SU-DHL-6 (cell line): Measurements from ENCODE around the gene REC114.

ENCODE experiments used
- H2AFZ ChIP-seq: fragments of 200-600 bp; sonication (generic); 2 replicates; pipeline ENCODE4 v1.6.1; 2014; ENCODE audit warnings: low read depth, mild to moderate bottlenecking, moderate library complexity, mixed read lengths, antibody characterized with exemption, low read length; ENCODE audit not compliant: severe bottlenecking
- H3F3A ChIP-seq: fragments of 200-600 bp; shearing (Covaris generic); 2 replicates; pipeline ENCODE4 v1.6.0; 2016; ENCODE audit warnings: antibody characterized with exemption, mild to moderate bottlenecking; ENCODE audit not compliant: insufficient read depth
- H3K27ac ChIP-seq: fragments of 200-600 bp; sonication (generic); 2 replicates; pipeline ENCODE4 v1.5.1; 2016; ENCODE audit warnings: low read depth, mild to moderate bottlenecking, low read length, moderate library complexity, mixed read lengths
- H3K27me3 ChIP-seq: fragments of 200-600 bp; sonication (generic), shearing (Covaris generic); 2 replicates; pipeline ENCODE4 v1.6.0; 2014; ENCODE audit warnings: mild to moderate bottlenecking, low read length
- H3K36me3 ChIP-seq: fragments of 200-600 bp; sonication (generic); 2 replicates; pipeline ENCODE4 v1.6.1; 2014; ENCODE audit warnings: mild to moderate bottlenecking, low read length, mixed read lengths
- H3K4me2 ChIP-seq: fragments of 300-600, 200-600 bp; shearing (Covaris generic), sonication (generic); 2 replicates; pipeline ENCODE4 v1.6.0; 2014; ENCODE audit warnings: low read length, low read depth, mild to moderate bottlenecking; ENCODE audit not compliant: poor library complexity, severe bottlenecking
- H3K4me3 ChIP-seq: fragments of 200-600 bp; sonication (generic); 2 replicates; pipeline ENCODE4 v1.5.1; 2014; ENCODE audit warnings: antibody characterized with exemption, low read length, mild to moderate bottlenecking, mixed read lengths; ENCODE audit not compliant: insufficient read depth, poor library complexity, severe bottlenecking
- H3K79me2 ChIP-seq: fragments of 200-600 bp; sonication (generic); 2 replicates; pipeline ENCODE4 v1.6.1; 2014; ENCODE audit warnings: mild to moderate bottlenecking, low read length, moderate library complexity; ENCODE audit not compliant: insufficient read depth
- H3K9ac ChIP-seq: fragments of 200-600 bp; sonication (generic); 2 replicates; pipeline ENCODE4 v1.7.0; 2014; ENCODE audit warnings: mild to moderate bottlenecking, low read length
- H3K9me2 ChIP-seq: fragments of 200-600 bp; sonication (generic); replicated peaks from 2 replicates; pipeline ENCODE4 v1.6.1; 2014; ENCODE audit warnings: low read length; ENCODE audit not compliant: insufficient read depth
- H3K9me3 ChIP-seq: fragments of 200-600 bp; sonication (generic); 2 replicates; pipeline ENCODE4 v1.6.1; 2014; ENCODE audit warnings: low read length, mixed read lengths; ENCODE audit not compliant: insufficient read depth
- H4K20me1 ChIP-seq: fragments of 200-600 bp; sonication (generic); 2 replicates; pipeline ENCODE4 v1.6.1; 2014; ENCODE audit warnings: low read depth, mild to moderate bottlenecking, antibody characterized with exemption, low read length, moderate library complexity, mixed read lengths
- EZH2phosphoT487 ChIP-seq: fragments of 200-600 bp; sonication (generic), shearing (Covaris generic); conservative IDR thresholded peaks from 2 replicates; pipeline ENCODE4 v1.6.1; 2018; ENCODE audit warnings: mild to moderate bottlenecking, antibody characterized with exemption, low read length, moderate library complexity, mixed read lengths
- TF ChIP-seq, protein P1 (sequence below): fragments of 200-600 bp; sonication (generic); IDR thresholded peaks from one replicate; pipeline ENCODE4 v1.5.1; 2017; ENCODE audit warnings: antibody characterized with exemption, mild to moderate bottlenecking, low read length, moderate library complexity; ENCODE audit not compliant: insufficient read depth, poor library complexity, severe bottlenecking

REC114 gene

DNA sequence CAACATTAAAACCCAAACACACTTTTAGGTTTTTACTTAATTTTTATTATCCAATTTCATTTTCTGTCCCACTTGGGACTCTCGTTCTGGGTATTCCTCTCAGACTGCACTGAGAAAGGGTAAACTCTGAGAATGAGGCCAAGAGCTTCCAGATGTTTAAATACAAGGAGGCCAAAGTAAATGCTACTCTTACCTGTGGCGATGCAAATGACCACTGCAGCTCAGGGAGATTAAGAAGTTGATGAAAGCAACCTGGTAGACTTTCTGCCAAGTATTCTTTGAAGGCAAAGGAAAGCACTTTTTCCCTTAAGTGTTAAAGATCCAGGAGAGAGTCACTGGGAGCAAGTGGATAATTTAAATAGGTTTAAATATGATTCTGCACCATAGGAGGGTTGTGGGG lies 151.1 kb downstream of the REC114 start:
- Histone ChIP-seq H4K20me1 (0 out of 2 replicates have a peak, but pooled peaks cover 3% of the 10 kb centered on the region), H3K9ac (no peak overlapping the region), H3K4me2 (no peak overlapping the region), H3K27ac (no peak overlapping the region), H3K9me3 (no peaks in the 10 kb centered on the region), H3K27me3 (no peaks in the 10 kb centered on the region), H2AFZ (no peak overlapping the region), H3K4me3 (no peak overlapping the region), H3K36me3 (no peaks in the 10 kb centered on the region), H3K9me2 (no peaks in the 10 kb centered on the region), H3F3A (no peaks in the 10 kb centered on the region), H3K79me2 (peaks cover 60% of the 10 kb centered on the region)
- no peak for TF ChIP-seq EZH2phosphoT487
- TF ChIP-seq, protein P1, sequence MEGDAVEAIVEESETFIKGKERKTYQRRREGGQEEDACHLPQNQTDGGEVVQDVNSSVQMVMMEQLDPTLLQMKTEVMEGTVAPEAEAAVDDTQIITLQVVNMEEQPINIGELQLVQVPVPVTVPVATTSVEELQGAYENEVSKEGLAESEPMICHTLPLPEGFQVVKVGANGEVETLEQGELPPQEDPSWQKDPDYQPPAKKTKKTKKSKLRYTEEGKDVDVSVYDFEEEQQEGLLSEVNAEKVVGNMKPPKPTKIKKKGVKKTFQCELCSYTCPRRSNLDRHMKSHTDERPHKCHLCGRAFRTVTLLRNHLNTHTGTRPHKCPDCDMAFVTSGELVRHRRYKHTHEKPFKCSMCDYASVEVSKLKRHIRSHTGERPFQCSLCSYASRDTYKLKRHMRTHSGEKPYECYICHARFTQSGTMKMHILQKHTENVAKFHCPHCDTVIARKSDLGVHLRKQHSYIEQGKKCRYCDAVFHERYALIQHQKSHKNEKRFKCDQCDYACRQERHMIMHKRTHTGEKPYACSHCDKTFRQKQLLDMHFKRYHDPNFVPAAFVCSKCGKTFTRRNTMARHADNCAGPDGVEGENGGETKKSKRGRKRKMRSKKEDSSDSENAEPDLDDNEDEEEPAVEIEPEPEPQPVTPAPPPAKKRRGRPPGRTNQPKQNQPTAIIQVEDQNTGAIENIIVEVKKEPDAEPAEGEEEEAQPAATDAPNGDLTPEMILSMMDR: no peak

DNA sequence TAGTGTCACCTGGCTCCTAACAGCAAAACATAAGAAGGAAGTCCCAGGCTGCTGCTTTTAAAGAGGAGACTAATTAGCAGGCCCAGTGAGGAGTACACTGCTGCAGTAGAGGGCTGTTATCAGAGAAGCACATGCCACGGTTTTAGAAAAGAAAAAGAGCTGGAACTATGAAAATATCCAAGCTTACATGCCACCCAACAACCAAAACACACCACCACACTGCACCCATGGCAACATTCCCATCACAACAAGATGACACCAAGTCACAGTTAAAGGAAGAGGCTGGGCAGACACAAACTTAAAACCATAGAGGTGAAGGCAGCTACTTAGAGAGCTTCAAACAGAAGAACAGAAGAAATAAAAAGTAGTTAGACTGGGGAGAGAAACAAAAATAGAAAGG lies 153.2 kb downstream of the REC114 start:
- H3K79me2 ChIP-seq: peaks cover 77% of the 10 kb centered on the region

DNA sequence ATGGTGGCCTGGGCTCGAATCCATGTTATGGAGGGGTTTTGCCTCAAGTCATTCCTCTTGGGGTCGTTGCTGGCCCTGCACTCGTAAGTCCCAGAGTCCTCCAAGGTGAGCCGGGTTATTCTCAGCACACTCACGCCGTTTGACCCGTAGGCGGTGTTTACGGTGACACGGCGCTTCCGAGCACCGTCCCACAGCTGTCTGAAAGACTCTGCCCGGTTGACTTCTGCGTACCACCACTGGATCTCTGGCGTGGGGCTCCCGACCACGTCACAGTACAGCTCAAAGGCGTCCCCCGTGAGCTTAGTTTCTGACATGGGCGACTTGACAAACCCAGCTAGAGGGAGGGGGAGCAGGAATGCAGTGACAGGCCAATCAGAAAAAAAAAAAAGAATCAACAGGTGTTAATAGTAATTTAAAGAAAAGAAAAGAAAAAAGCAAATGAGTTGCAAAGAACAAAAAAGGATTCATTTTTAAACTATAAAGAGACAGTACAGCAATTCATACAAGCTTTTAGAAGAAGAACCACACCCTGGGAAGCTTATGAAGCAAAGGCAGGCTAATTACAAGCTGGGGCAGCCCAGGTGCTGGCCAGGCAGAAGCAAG lies 154.2 kb downstream of the REC114 start:
- TF ChIP-seq, protein P1: no peak
- no peak for TF ChIP-seq EZH2phosphoT487
- no peaks in the 10 kb centered on the region for H3K9me3 ChIP-seq
- H3K36me3 ChIP-seq: no peaks in the 10 kb centered on the region
- peaks cover 6% of the 10 kb centered on the region; the same call in 1 of the 2 replicates for H4K20me1 ChIP-seq
- H3K79me2 ChIP-seq: peaks cover 86% of the 10 kb centered on the region
- H3K27me3 ChIP-seq: no peaks in the 10 kb centered on the region
- no peak overlapping the region for H3K4me3 ChIP-seq
- H3K9me2 ChIP-seq: no peaks in the 10 kb centered on the region
- no peak overlapping the region for H2AFZ ChIP-seq
- no peaks in the 10 kb centered on the region for H3F3A ChIP-seq
- H3K9ac ChIP-seq: no peak overlapping the region
- H3K4me2 ChIP-seq: no peak overlapping the region
- H3K27ac ChIP-seq: no peak overlapping the region

More for the DNA sequence above, 153.2 kb downstream of the REC114 start:
- no peak overlapping the region for H3K27ac ChIP-seq
- no peaks in the 10 kb centered on the region for H3K9me3 ChIP-seq
- no peak overlapping the region for H3K4me2 ChIP-seq
- no peak overlapping the region for H3K4me3 ChIP-seq
- no peak overlapping the region for H2AFZ ChIP-seq
- no peaks in the 10 kb centered on the region for H3K36me3 ChIP-seq
- no peaks in the 10 kb centered on the region for H3K27me3 ChIP-seq
- no peak overlapping the region for H3K9ac ChIP-seq
- peaks cover 6% of the 10 kb centered on the region; the same call in 1 of the 2 replicates for H4K20me1 ChIP-seq
- TF ChIP-seq, protein P1: no peak
- TF ChIP-seq EZH2phosphoT487: no peak
- no peaks in the 10 kb centered on the region for H3K9me2 ChIP-seq
- H3F3A ChIP-seq: no peaks in the 10 kb centered on the region
